Right lobe of liver (tissue), 6 donors: ENCODE results near the gene MOB1B. TPM values are rescaled to one million over a fixed set of nuclear protein-coding genes. Genes with fewer than 3 reads are reported as not detected.

Experiments
- ATAC-seq, 4 donors: fragments of 200-7000 bp; cut with Tn5 transposase; one replicate each; pipeline ENCODE4 v1.9.1; 2020; ENCODE audit warnings: mild to moderate bottlenecking in 4 of 4, moderate library complexity in 4 of 4
- DNase-seq, 3 donors: peaks; one replicate each; pipeline ENCODE4 v3.0.0-alpha.2; 2020
- H3K27ac ChIP-seq, 3 donors: fragments of 200-600 bp; one replicate each; pipeline ENCODE4 v1.8.0; 2022
- H3K27me3 ChIP-seq, 2 donors: fragments of 200-600 bp; one replicate each; pipeline ENCODE4 v1.8.0; 2022
- H3K36me3 ChIP-seq, 4 donors: fragments of 200-600 bp; sonication (generic) in 1 of 4; one replicate each; pipeline versions ENCODE4 v1.5.1 to v1.8.0; 2017 to 2022; ENCODE audit warnings: control low read depth in 1 of 4
- H3K4me1 ChIP-seq, 4 donors: fragments of 200-600 bp; sonication (generic) in 1 of 4; one replicate each; pipeline versions ENCODE4 v1.5.1 to v1.8.0; 2017 to 2022; ENCODE audit warnings: control low read depth in 1 of 4
- H3K4me3 ChIP-seq, 3 donors: fragments of 200-600 bp; one replicate each; pipeline ENCODE4 v1.8.0; 2022
- H3K9me3 ChIP-seq, 4 donors: fragments of 200-600 bp; sonication (generic) in 1 of 4; one replicate each; pipeline versions ENCODE4 v1.5.1 to v1.8.0; 2017 to 2022; ENCODE audit warnings: control low read depth in 1 of 4
- POLR2A ChIP-seq: fragments of 450-650 bp; IDR thresholded peaks from one replicate; pipeline ENCODE4 v1.6.1; 2017; ENCODE audit warnings: antibody characterized with exemption, mild to moderate bottlenecking
- WGBS: methylation state at CpG from one replicate; pipeline ENCODE4 v1.1.6; 2018; ENCODE audit warnings: low coverage, low lambda C conversion rate; ENCODE audit not compliant: insufficient coverage; ENCODE audit errors: missing lambda C conversion rate; 5-methylcytosine and 5-hydroxymethylcytosine counted together
- intact Hi-C, 2 donors: fragments of 100-400 bp; cut with DNase I; formaldehyde crosslinking; loops; one replicate each; pipeline versions ENCODE4 v1.11.2 to v1.14.1; 2022
- long read RNA-seq: library from polyadenylated mRNA; unstranded; transcript quantifications from one replicate; pipeline ENCODE4 v2.0.0, GENCODE V29; 2019
- total RNA-seq, 6 experiments: library from RNA; depleted of rRNA in 2 of 6; stranded (reverse); fragments of >200 nt in 2 of 6; fragmentation: NEBNext Ultra II Directional in 3 of 6; extraction: Animal tissue kit (Norgen Biotek cat#: 25700) in 3 of 6; gene quantifications; one replicate each; pipeline versions ENCODE4 v1.1.0 to v1.2.4, GENCODE V29; 2016 to 2023
- TF ChIP-seq, protein P1 (sequence below), 4 donors: fragments of 200-600 bp in 3 of 4; fragments of 450-650 bp in 1 of 4; IDR thresholded peaks; one replicate each; pipeline versions ENCODE4 v1.5.1 to v1.8.0; 2016 to 2022; ENCODE audit warnings: antibody characterized with exemption in 4 of 4, mild to moderate bottlenecking in 2 of 4
- donor health status: DM: no; HTN: yes; CAD: no.
- donor health status: DM: no; HTN: no; CAD: no.
- donor health status: DM: no; HTN: no; CAD: no.
- donor health status: DM: no; HTN: yes; CAD: no.
- donor health status: DM: no; HTN: yes; CAD: no.

Gene MOB1B
- total RNA-seq, result 10 to 100 TPM in 1 of 6 experiments, 1 to 10 TPM in 5; 4.4 to 13.0 (median 6.5) TPM
- long read RNA-seq, partial matches to known transcripts, result 0 of 1 reads
- long read RNA-seq, other reads (novel, unspliced or antisense), result 1 of 1 reads

DNA sequence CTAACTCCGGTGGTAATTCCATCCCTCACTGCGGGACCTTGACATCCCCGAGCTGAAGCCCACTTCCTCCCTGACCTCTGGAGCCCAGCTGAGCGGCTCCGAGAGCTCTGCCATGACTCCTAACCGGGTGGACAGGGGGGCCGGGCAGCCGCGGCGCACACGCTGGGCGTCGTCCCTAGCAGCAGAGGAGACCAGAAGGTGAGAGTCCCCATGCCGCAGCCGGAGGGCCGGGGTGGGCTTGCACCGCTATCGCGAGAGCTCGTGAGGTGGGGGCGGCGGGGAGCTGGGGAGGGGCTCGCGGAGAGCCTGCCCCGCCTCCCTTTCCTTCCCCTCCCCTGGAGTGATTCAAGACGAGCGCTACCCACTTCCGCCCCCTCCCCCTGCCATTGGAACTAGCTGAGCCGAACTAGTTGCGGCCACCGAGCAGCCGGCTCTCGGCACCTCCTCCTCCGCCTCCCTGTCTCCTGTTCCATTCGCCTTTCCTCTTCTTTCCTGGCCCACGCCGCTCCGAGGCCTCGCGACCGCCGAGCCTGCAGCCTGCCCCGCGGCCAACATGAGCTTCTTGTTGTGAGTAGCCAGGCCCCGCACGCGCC is at the start of gene MOB1B:
TSS of gene MOB1B (plus strand) at position 386 of the 593 bp plus-strand sequence. CDS start at position 554, 168 bp downstream.
- no peaks in the 10 kb centered on the region for H3K9me3 ChIP-seq
- DNase-seq (peak; percentile 88 to 91 (median 88)), ATAC-seq (peak; percentile 96 to 98 (median 98))
- peak within 1 kb of the TSS; percentile 83 to 89 (median 87) for H3K4me3 ChIP-seq
- H3K27ac ChIP-seq, result peak within 1 kb of the TSS; percentile 31 to 80 (median 65)
- intact Hi-C loops, result no loop called here
- peak; percentile 42 for TF ChIP-seq POLR2A
- TF ChIP-seq, protein P1, sequence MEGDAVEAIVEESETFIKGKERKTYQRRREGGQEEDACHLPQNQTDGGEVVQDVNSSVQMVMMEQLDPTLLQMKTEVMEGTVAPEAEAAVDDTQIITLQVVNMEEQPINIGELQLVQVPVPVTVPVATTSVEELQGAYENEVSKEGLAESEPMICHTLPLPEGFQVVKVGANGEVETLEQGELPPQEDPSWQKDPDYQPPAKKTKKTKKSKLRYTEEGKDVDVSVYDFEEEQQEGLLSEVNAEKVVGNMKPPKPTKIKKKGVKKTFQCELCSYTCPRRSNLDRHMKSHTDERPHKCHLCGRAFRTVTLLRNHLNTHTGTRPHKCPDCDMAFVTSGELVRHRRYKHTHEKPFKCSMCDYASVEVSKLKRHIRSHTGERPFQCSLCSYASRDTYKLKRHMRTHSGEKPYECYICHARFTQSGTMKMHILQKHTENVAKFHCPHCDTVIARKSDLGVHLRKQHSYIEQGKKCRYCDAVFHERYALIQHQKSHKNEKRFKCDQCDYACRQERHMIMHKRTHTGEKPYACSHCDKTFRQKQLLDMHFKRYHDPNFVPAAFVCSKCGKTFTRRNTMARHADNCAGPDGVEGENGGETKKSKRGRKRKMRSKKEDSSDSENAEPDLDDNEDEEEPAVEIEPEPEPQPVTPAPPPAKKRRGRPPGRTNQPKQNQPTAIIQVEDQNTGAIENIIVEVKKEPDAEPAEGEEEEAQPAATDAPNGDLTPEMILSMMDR (IDR thresholded peaks at IDR 0.05), result peak; percentile 33 to 51 (median 40)
- no peaks in the 10 kb centered on the region for H3K27me3 ChIP-seq
- WGBS, result 0% methylated on average over 13 of the region's 47 CpGs
- no peaks in the 10 kb centered on the region for H3K36me3 ChIP-seq
- H3K4me1 ChIP-seq, result peaks cover 0 to 2% (median 0%) of the 10 kb centered on the region in 4 donors

DNA sequence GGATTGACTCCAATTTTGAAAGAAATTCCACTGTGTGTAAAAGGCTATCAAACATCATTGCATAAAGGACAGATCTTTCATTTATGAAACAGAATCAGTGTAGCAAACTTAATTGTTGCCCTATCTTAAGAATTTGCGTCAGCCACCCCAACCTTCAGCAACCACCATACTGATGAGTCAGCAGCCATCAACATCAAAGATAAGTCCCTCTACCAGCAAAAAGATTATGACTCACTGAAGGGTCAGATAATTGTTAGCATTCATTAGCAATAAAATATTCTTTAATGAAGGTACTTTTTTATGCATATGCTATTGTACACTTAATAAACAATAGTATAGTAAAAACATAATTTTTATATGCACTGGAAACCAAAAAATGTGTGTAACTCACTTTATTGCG is 46.7 kb upstream of the MOB1B start:
- Histone ChIP-seq H3K4me3 (no peak overlapping the region), H3K27me3 (no peaks in the 10 kb centered on the region), H3K9me3 (no peaks in the 10 kb centered on the region), H3K27ac (no peak overlapping the region), H3K36me3 (no peaks in the 10 kb centered on the region), H3K4me1 (no peaks in the 10 kb centered on the region)
- WGBS, result 100% methylated on average over 2 of the region's 2 CpGs
- TF ChIP-seq, protein P1 (IDR thresholded peaks at IDR 0.05), result no peak
- TF ChIP-seq POLR2A, result no peak
- no peak for DNase-seq
- ATAC-seq, result no peak
- intact Hi-C loops, result no loop called here

DNA sequence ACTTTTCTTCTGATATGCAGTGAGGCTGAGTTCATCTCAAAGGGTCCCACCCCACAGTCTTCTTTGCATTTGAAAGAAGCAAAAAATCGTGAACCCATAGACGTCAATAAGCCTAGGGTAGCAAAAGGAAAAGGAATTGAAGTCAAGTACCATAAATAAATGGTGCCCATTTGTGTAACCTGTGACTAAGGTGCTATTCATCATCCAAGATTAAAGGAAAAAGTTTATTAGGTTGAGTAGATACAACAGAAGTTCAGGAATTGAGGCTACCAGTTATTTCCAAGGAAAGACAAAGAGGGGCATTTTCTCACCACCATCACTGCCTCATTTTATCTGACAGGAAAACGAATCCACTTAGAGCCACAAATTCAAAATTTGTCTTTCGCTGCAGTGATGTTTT is 43.7 kb upstream of the MOB1B start:
- no peaks in the 10 kb centered on the region for H3K9me3 ChIP-seq
- DNase-seq (no peak), ATAC-seq (no peak)
- H3K27me3 ChIP-seq, result no peaks in the 10 kb centered on the region
- 74% methylated on average over 4 of the region's 4 CpGs for WGBS
- H3K4me3 ChIP-seq, result no peak overlapping the region
- H3K4me1 ChIP-seq, result no peaks in the 10 kb centered on the region
- no peaks in the 10 kb centered on the region for H3K36me3 ChIP-seq
- intact Hi-C loops, result no loop called here
- TF ChIP-seq, protein P1 (IDR thresholded peaks at IDR 0.05), result no peak
- no peak for TF ChIP-seq POLR2A
- H3K27ac ChIP-seq, result no peak overlapping the region

DNA sequence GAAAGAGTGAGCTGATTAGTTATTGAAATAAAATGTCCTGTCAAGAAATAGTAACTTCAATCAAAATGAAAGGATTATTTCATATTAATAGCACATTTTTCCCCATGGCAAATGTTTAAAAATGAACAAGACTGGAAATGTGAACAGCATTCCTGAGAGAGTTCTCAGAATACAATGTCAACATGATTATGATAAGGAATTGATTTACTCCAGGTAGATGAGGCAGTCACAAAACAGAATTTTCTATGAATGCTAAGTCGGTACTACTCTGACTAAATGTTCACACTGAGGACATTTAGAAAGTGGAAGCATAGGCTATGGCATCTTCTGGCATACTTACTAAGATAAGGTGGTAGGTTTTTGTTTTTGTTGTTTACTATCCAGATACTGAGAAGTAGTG is 43.1 kb upstream of the MOB1B start:
- H3K4me3 ChIP-seq, result no peak overlapping the region
- no peaks in the 10 kb centered on the region for H3K4me1 ChIP-seq
- TF ChIP-seq, protein P1 (IDR thresholded peaks at IDR 0.05), result no peak
- TF ChIP-seq POLR2A, result no peak
- no peak overlapping the region for H3K27ac ChIP-seq
- no peaks in the 10 kb centered on the region for H3K36me3 ChIP-seq
- DNase-seq, result no peak
- 62% methylated on average over 1 of the region's 1 CpG for WGBS
- no peaks in the 10 kb centered on the region for H3K9me3 ChIP-seq
- intact Hi-C loops, result no loop called here
- no peak for ATAC-seq
- H3K27me3 ChIP-seq, result no peaks in the 10 kb centered on the region
